GM19239 (cell line): ENCODE data around the gene TTC27.
"Not testable (repeated sequence)": the region's sequence is repeated elsewhere in the genome, so short reads cannot be mapped to it uniquely, and the experiment has no call there.

Experiments used
- DNase-seq: peaks from one replicate; pipeline ENCODE4 v3.0.0; 2011; ENCODE audit warnings: low spot score; ENCODE audit not compliant: insufficient read length
- FAIRE-seq: peaks from 2 replicates; lab custom pipeline; 2011; peaks lifted over from hg19 to GRCh38; lab: Jason Lieb, UNC

The TTC27 gene

GRCh38 chr2:32841931-32842898 is 214.4 kb downstream of the TTC27 start:
- DNase-seq (no peak), FAIRE-seq (no peak)

- DNase-seq (no peak), FAIRE-seq (no peak)
Measured at GRCh38 chr2:32843699-32844098, 215.8 kb downstream of the TTC27 start.

DNA sequence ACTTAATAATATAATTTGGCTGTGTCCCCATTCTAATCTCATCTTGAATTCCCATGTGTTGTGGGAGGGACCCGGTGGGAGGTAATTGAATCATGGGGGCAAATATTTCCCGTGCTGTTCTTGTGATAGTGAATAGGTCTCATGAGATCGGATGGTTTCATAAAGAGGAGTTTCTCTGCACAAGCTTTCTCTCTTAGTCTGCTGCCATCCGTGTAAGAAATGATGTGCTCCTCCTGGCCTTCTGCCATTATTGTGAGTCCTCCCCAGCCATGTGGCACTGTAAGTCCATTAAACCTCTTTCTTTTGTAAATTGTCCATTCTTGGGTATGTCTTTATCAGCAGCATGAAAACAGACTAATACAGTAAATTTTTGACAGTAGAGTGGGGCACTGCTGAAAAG is 216.4 kb downstream of the TTC27 start:
- DNase-seq (no peak), FAIRE-seq (no peak)

DNA sequence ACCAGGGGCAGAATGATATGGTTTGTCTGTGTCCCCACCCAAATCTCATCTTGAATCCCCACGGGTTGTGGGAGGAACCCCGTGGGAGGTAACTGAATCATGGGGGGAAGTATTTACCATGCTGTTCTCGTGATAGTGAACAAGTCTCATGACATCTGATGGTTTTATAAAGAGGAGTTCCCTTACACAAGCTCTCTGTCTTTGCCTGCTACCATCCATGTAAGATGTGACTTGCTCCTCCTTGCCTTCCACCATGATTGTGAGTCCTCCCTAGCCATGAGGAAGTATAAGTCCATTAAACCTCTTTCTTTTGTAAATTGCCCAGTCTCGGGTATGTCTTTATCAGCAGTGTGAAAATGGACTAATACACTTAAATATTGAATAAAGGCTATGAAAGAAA is 218.4 kb downstream of the TTC27 start:
- DNase-seq, FAIRE-seq: not testable (repeated sequence)

DNA sequence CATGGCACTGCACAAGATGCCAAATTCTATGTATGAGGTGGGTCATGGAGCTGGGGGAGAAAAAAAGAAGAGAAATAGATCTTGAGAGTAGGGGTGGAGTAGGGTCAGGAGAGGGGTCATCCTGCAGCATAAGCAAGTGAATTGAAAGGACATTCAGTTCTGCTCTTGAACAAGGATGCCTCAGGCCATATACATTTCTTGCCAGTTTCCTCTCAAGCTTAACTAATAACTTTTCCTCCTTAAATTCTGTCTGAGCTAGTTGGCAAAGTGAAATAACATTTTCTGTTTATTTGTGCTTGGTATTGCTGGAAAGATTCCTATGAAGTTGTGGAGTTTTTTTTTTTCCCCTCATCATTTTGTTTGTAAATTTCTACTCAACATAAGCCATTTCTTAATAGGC is 219.9 kb downstream of the TTC27 start:
- FAIRE-seq (no peak), DNase-seq (no peak)

- DNase-seq = no peak
- no peak for FAIRE-seq
Measured at GRCh38 chr2:32849456-32850194, 221.8 kb downstream of the TTC27 start.

DNA sequence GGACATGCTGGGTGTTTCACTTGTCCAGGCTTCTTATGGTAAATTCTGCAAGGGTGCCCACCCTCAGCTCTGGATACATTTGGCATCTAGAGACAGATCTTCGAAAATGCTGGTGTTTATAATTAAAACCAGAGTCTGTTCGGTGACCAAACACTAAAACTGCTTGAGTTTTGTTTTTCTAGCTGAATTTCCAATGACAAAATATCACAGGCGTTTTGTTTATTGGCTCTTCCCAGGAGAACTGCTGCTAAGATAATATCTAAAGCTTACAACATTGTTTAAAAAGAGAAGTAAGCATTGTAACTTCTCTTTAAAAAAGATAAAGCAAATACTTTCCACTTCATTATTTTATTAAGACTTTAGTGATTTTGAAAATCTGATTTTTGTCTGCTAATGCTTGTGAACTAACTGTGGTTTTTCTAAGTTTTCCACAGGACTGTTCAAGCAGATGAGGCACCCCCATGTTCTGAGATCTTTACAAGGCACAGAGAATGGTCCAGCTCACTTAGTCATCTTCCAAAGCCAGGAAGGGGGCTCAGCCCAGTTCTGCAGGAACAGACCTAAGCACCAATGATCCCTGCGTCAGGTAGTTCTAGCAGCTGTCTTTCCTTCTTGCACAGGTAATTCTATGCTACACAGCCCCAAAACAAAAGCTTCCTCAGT is 224.1 kb downstream of the TTC27 start:
- DNase-seq (no peak), FAIRE-seq (no peak)

- DNase-seq (no peak), FAIRE-seq (no peak)
Measured at GRCh38 chr2:32852856-32853255, 225.0 kb downstream of the TTC27 start.

GRCh38 chr2:32856891-32857290 is 229.0 kb downstream of the TTC27 start:
- DNase-seq = no peak
- no peak for FAIRE-seq

- DNase-seq (no peak), FAIRE-seq (no peak)
Measured at GRCh38 chr2:32858713-32859112, 230.9 kb downstream of the TTC27 start.

GRCh38 chr2:32860385-32860784 is 232.5 kb downstream of the TTC27 start:
- DNase-seq = no peak
- no peak for FAIRE-seq

- no peak for FAIRE-seq
- DNase-seq = no peak
Measured at GRCh38 chr2:32862269-32863055, 234.6 kb downstream of the TTC27 start.

DNA sequence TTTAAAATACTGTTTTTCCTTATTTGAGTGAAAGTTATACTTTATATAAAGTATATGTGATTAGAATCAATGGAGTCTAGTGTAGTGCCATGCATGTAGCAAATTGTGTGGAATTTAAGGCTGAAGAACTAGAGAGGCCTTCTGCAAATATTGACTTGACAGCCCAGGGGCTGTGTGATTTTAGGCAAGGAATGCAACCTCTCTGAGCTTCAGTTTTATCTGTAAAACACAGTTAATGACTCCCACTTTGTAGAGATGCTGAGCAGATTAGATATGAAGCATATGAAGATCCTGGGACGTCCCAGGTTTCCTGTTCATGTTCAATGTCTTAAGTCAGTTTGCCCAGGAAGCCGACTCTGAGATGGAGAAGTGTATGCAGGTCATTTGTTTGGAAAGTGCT is 235.5 kb downstream of the TTC27 start:
- DNase-seq (no peak), FAIRE-seq (no peak)

DNA sequence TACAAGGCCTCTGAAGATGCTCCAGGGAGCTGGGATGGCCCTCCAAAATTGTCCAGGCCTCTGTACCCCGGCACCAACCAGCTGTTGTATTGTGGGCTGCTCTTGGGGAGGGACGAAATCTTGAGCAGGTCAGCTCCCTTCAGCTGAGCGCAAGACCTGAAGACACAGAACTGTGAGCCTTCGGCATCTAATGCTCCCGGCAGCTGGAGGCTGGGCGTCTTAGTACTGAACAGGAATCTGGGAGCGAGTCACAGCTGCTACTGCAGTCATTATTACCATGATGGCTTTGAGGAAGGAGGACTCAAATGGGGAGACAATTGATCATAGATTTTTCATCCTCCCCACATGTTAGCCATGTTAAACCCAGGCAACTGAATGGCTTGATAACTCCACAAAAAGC is 236.0 kb downstream of the TTC27 start:
- FAIRE-seq (no peak), DNase-seq (no peak)

- no peak for DNase-seq
- no peak for FAIRE-seq
Measured at GRCh38 chr2:32864334-32865111, 236.7 kb downstream of the TTC27 start.

DNA sequence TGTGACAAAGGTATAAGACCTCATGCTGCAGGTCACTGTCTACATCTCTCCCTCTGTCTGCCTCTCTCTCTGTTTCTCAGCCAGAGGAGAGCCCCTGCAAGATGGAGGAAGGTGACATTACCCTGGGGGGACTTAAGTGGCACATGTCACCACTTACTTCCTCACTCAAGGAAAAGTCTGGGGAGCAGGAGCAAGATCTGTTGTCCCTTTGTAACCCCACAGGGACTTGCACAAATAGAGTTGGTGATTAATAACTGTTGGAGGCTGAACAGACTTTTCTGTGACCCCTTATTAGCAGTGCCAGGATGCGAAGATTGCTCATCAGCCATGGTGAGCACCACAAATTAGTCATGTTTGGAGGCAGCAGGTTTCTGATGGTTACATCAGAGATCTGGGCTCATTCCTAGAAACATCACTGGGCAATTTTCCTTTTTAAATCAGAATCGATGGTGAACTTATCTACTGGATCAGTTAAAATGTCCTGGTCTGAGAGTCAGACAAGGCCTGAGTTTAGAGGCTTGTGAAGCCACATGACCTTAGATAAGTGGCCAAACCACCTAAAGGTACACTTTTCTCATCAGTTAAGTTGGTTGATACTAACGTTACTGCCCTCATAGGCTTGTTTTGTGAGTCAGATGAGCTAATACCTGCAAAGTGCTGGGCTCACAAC is 237.7 kb downstream of the TTC27 start:
- DNase-seq (no peak), FAIRE-seq (no peak)

DNA sequence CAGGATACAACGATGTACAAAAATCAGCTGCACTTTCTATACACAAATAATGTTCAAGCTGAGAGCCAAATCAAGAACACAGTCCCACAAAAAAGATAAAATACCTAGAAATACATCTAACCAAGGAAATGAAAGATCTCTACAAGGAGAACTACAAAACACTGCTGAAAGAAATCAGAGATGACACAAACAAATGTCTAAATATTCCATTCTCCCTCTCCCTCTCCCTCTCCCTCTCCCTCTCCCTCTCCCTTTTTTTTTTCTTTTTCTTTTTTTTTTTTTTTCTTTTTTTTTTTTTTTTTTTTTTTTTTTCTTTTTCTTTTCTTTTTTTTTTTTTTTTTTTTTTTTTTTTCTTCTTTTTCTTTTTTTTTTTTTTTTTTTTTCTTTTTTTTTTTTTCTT is 238.6 kb downstream of the TTC27 start:
- FAIRE-seq, DNase-seq: not testable (repeated sequence)
